ENCODE results near the gene RYR2.
A peak's percentile ranks its signal among the peaks of the same experiment; 100 is the strongest.
"Not testable (repeated sequence)": the region's sequence is repeated elsewhere in the genome, so short reads cannot be mapped to it uniquely, and the experiment has no call there.

The RYR2 gene

GRCh38 chr1:237267743-237268142 lies 225.8 kb downstream of the RYR2 start:
- DNase-seq (ENCODE audit: low spot score) = no peak

GRCh38 chr1:237269938-237270337 lies 228.0 kb downstream of the RYR2 start:
- no peak for DNase-seq (ENCODE audit: low spot score)

- DNase-seq (ENCODE audit: low spot score) = no peak
Measured at GRCh38 chr1:237270353-237270752, 228.4 kb downstream of the RYR2 start.

GRCh38 chr1:237277994-237278393 lies 236.0 kb downstream of the RYR2 start:
- DNase-seq (ENCODE audit: low spot score) = not testable (repeated sequence)

- peak; percentile 70 for DNase-seq (ENCODE audit: low spot score)
Measured at GRCh38 chr1:237279629-237280028, 237.6 kb downstream of the RYR2 start.

GRCh38 chr1:237281481-237281880 lies 239.5 kb downstream of the RYR2 start:
- DNase-seq (ENCODE audit: low spot score) = peak; percentile 38

- DNase-seq (ENCODE audit: low spot score) = no peak
Measured at GRCh38 chr1:237282208-237282783, 240.3 kb downstream of the RYR2 start.

GRCh38 chr1:237287876-237288521 lies 246.0 kb downstream of the RYR2 start:
- no peak for DNase-seq (ENCODE audit: low spot score)

GRCh38 chr1:237293804-237294203 lies 251.8 kb downstream of the RYR2 start:
- no peak for DNase-seq (ENCODE audit: low spot score)

- DNase-seq (ENCODE audit: low spot score) = no peak
Measured at GRCh38 chr1:237296861-237297260, 254.9 kb downstream of the RYR2 start.

- DNase-seq (ENCODE audit: low spot score) = no peak
Measured at GRCh38 chr1:237300642-237301041, 258.7 kb downstream of the RYR2 start.

GRCh38 chr1:237303929-237304328 lies 261.9 kb downstream of the RYR2 start:
- no peak for DNase-seq (ENCODE audit: low spot score)

GRCh38 chr1:237306726-237307125 lies 264.7 kb downstream of the RYR2 start:
- no peak for DNase-seq (ENCODE audit: low spot score)

GRCh38 chr1:237309595-237310118 lies 267.7 kb downstream of the RYR2 start:
- DNase-seq (ENCODE audit: low spot score) = no peak

GRCh38 chr1:237316352-237316751 lies 274.4 kb downstream of the RYR2 start:
- no peak for DNase-seq (ENCODE audit: low spot score)

- no peak for DNase-seq (ENCODE audit: low spot score)
Measured at GRCh38 chr1:237318748-237319147, 276.8 kb downstream of the RYR2 start.

- no peak for DNase-seq (ENCODE audit: low spot score)
Measured at GRCh38 chr1:237320890-237321289, 278.9 kb downstream of the RYR2 start.

GRCh38 chr1:237324226-237324625 lies 282.2 kb downstream of the RYR2 start:
- DNase-seq (ENCODE audit: low spot score) = no peak

GRCh38 chr1:237327061-237327460 lies 285.1 kb downstream of the RYR2 start:
- DNase-seq (ENCODE audit: low spot score) = no peak

- DNase-seq (ENCODE audit: low spot score) = no peak
Measured at GRCh38 chr1:237340892-237341291, 298.9 kb downstream of the RYR2 start.

- no peak for DNase-seq (ENCODE audit: low spot score)
Measured at GRCh38 chr1:237341391-237341790, 299.4 kb downstream of the RYR2 start.

GRCh38 chr1:237342730-237343129 lies 300.7 kb downstream of the RYR2 start:
- no peak for DNase-seq (ENCODE audit: low spot score)

- no peak for DNase-seq (ENCODE audit: low spot score)
Measured at GRCh38 chr1:237352747-237353146, 310.8 kb downstream of the RYR2 start.

- no peak for DNase-seq (ENCODE audit: low spot score)
Measured at GRCh38 chr1:237353918-237354317, 311.9 kb downstream of the RYR2 start.
